Hepatic stellate cell (primary cell): ENCODE measurements around the gene MBOAT2.
"Not testable (repeated sequence)": the region's sequence is repeated elsewhere in the genome, so short reads cannot be mapped to it uniquely, and the experiment has no call there.

ENCODE experiments used
- DNase-seq: peaks from one replicate; pipeline ENCODE4 v3.0.0; 2011; ENCODE audit warnings: low spot score

The MBOAT2 gene

DNA sequence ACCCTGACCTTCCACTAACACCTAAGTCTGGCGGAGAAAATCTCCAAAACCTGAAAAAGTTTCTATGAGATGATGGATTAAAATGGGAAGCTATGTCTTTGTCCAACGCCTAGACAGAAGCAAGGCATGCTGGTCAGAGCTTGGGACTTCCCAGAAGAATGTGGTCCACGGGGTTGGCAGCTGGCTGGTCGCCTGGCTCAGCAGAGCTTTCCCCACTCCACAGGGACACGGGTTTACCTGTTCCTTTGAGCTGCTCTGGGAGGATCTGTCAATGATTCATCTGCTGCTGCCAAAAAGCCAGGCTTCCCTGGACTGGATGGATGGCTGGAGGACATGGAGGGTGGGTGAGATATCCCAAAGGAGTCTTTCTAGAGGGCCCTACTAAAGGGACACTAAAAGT lies 10.8 kb downstream of the MBOAT2 start:
- DNase-seq: no peak

DNA sequence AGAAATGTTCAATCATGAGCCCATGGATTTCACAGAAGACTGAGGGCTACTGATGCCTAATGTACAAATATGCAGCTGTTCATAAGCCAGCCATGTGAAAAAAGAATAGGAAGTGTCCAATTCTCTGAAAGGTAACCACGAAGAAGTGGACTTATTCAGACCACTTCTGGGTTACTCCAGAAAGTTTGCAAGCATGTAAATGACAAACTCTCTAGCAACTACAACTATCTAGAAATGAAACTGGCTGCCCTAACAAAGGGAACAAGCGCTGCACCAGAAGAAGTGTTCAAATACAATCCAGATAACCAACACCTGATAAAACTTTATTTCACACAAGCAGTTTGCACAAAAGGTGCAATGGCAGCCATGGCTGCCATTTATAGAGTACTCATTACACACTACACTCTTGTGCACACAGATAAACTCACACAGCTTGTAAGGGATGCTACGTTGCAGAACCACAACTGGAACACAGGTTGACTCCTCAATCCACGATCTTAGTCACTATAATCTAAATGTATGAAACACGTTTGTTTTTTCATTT lies 13.9 kb downstream of the MBOAT2 start:
- no peak for DNase-seq

DNA sequence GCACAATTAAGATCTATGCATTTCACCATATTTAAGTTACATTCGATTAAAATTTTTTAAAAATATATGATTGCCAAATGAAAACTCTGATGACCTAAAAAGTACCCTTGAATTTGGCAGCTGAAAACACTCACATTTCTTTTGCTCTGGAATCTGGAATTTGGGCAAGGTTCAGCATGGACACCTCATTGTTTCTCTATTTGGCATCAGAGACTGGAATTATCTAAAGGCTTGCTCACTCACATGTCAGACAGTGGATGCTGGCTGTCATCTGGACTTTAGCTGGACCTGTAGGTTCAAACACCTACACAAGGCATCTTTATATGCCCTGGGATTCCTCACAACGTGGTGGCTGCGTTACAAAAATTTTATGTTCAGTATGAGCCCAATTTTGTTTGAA lies 16.1 kb downstream of the MBOAT2 start:
- no peak for DNase-seq

DNA sequence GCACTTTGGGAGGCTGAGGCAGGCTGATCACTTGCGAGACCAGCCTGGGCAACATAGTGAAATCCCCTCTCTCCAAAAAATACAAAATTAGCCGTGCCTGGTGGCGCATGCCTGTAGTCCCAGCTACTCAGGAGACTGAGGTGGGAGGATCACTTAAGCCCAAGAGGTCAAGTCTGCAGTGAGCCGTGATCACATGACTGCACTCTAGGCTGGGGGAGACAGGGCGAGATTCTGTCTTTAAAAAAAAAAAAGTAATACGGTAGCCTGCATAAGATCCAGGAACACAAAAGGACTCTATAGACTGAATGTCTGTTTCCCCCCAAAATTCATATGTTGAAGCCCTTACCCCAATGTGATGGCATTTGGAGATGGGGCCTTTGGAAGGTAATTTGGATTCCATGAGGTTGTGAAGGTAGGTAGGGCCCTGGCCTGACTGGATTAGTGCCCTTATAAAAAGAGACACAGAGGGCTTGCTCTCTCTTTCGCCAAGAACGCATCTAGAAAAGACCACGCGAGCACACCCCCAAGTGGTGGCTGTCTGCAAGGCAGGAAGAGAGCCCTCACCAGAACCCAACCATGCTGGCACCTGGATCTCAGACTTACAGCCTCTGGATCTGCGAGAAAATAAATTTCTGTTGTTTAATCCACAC lies 17.0 kb downstream of the MBOAT2 start:
- no peak for DNase-seq

DNA sequence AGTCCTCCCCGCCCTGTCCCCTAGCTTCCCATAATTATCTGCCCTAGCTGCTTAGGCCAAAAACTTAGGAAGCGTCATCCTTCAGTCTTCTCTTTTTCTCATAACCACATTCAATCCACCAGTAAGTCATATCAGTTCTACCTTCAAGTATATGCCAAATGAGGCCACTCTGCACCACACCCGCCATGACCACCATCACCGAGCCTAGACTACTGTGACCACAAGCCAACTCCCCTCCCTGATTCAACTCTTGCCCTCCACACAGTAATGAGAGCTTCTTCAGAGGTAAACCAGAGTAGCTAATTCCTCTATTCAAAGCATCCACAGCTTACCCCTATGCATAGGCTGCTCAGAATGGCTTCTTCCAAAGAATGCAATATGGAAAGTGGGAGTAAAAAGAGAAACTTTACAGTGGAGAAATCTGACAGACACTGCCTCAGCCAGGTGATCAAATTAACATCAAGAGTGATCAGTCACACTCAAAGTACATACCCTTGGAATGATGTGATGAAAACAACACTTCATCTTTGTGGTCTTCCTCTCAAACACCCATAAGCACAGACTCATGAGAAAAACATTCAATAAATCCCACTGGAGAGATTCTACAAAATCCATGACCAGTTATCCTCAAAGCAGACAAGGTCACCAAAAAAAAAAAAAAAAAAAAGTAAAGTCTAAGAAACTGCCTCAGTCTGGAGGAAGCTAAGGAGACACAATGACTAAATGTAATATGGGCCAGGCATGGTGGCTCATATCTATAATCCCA lies 17.7 kb downstream of the MBOAT2 start:
- no peak for DNase-seq

DNA sequence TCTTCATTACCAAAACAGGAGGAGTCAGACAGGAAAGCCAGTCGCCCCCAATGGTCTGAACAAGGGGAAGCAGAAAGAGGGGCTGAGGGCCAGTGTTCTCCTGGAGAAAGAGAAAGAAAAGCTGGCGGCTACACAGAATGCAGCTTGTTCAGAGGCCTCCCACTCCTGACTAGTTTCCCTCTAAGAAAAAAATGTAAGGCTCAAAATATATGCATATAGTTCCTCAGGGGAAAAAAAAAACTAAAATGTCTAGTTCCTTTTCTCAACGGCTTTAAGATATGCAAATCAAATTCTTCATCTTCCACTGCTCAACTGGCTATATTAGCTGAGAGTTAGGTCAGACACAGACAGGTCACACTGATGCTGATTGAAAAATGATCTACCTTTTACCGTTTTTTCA lies 18.6 kb downstream of the MBOAT2 start:
- no peak for DNase-seq

DNA sequence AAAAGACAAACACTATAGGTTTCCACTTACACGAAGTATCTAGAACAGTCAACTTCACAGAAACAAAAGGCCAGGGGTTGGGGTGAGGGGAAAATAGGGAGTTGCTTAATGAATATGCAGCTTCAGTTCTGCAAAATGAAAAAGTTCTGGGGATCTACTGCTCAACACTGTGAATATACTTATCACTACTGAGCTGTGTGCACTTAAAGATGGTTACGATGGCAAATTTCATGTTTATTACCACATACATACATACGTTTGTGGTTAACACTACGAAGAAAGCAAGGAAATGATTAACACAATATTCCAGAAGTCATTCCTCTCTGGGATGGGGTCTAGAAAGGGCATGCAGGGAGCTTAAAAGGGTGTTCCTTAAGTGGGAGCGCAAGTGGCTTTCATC lies 19.3 kb downstream of the MBOAT2 start:
- DNase-seq: no peak

DNA sequence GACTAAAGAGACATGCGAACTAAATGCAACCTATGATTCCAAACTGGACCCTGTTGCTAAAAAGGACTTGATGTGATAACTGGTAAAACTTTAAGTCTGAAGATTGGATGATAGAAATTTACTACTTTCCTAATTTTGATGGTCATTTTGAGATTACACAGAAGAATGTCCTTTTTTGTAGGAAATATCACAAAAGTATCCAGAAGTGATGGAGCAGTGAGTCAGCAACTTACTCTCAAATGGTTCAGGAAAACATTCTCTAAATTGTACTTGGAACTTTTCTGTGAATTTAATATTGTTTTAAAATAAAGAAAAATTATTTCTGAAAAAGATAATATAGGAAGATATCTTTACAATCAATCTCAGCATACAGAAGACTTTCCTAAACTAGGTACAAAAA lies 19.9 kb downstream of the MBOAT2 start:
- no peak for DNase-seq

DNA sequence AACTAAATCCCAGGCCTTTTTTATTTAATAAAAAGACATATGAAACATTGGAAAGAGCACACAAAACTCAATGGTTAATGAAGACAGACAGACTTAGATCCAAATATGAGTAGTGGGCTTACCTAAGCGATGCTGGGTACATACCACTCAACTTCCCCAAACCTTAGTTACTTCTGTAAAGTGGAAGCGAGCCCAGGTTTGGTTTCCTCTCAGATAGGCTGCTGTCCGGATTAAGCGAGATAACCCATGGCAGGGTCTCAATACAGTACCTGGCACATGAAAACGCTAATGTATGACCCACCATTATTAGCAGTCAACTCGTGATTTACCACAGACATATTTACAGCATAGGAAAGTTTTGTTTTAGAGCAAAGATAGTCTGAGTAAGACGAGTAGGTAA lies 21.6 kb downstream of the MBOAT2 start:
- no peak for DNase-seq

DNA sequence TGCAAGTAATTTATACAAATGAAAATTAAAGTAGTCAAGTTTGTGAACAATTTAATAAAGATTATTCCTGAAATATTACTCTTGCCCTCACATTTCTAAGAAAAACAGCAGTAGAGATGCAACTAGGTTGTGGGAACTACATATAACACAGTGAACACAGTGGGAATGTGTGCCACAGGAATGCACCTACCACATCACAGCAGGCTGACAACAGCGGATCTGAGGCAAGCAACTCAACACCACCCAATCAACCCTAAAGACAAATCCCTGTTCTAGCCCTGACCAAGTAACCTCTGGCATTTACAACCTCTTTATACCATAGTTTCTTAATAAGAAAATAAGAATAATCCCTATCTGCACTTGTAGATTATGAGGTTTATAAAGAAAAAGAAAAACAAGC lies 23.4 kb downstream of the MBOAT2 start:
- no peak for DNase-seq

DNA sequence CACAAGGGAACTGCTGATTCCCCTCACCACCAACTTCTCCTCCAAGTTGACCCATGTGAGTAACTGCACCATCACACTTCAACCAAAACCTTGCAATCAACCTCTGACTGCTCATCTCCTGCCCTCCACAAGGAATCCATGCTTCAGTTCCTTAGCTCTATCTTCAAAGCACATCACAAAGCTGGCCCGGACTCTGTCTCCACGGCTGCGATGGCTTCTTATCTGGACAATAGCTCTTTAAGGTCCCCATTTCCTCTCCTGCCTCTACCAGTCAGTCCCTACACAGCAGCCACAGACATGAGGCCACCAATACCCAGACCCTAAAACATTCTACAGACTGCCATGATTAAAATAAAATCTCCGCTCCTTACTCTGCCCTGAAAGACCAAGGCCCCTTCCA lies 25.7 kb downstream of the MBOAT2 start:
- DNase-seq: no peak

DNA sequence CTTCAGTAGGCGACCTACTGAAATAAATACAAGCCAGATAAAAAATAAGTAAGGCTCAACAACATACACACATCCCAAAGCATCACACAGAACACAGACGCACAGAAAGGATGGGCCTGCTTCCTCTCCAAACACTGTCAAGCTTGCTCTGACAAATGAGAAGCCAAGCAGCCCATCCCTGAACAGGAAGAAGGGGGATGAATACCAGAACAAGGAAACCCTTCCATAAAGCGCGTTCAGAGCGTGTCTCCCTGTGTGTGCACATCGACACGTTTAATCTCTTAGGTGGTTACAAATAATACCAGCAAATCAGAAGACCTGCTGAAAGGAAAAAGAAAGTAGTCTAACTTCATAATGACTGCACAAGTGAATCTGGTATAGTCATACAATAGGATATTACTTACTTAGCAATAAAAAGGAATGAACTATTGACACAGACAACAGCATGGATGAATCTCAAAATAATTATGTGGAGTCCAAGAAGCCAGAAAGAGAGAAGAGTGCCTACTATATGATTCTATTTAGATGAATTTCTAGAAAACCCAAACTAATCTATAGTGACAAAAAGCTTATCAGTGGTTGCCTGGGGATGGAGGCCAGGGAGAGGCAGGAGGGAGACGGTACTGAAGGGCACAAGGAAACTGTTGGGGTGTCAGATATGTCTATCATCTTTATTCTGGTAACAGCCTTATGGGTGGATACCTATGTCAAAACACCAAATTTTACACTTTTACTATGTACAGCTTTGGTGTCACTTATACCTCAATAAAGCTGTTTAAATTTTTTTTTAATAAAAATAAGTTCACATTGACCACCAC lies 26.8 kb downstream of the MBOAT2 start:
- no peak for DNase-seq

DNA sequence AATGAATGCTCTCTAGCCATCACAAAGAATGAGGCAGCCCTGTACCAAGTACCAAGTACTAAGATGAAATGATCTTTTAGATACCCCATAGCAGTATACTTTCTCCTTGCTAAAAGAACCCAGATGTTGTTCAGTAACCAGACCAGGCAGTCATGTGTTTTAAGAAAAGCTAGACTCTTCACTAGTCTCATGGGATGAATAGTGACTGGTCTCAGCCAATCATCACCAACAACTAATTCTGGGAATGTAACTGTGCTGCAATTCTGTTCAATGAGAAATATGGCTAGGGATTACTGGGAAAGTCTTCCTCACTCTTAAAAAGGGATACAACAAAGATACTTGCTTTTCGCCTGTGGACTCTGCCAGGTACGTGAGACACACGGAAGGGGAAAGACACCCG lies 29.5 kb downstream of the MBOAT2 start:
- no peak for DNase-seq

DNA sequence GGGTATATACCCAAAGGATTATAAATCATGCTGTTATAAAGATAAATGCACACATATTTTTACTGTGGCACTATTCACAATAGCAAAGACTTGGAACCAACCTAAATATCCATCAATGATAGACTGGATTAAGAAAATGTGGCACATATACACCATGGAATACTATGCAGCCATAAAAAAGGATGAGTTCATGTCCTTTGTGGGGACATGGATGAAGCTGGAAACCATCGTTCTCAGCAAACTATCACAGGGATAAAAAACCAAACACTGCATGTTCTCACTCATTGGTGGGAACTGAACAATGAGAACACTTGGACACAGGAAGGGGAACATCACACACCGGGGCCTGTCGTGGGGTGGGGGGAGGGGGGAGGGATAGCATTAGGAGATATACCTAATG lies 30.5 kb downstream of the MBOAT2 start:
- DNase-seq: not testable (repeated sequence)

DNA sequence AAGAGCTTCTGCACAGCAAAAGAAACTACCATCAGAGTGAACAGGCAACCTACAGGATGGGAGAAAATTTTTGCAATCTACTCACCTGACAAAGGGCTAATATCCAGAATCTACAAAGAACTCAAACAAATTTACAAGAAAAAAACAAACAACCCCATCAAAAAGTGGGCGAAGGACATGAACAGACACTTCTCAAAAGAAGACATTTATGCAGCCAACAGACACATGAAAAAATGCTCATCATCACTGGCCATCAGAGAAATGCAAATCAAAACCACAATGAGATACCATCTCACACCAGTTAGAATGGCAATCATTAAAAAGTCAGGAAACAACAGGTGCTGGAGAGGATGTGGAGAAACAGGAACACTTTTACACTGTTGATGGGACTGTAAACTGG lies 30.9 kb downstream of the MBOAT2 start:
- not testable (repeated sequence) for DNase-seq

DNA sequence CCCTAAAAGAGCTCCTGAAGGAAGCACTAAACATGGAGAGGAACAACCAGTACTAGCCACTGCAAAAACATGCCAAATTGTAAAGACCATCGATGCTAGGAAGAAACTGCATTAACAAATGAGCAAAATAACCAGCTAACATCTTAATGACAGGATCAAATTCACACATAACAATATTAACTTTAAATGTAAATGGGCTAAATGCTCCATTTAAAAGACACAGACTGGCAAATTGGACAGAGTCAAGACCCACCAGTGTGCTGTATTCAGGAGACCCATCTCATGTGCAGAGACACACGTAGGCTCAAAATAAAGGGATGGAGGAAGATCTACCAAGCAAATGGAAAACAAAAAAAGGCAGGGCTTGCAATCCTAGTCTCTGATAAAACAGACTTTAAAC lies 34.1 kb downstream of the MBOAT2 start:
- not testable (repeated sequence) for DNase-seq

DNA sequence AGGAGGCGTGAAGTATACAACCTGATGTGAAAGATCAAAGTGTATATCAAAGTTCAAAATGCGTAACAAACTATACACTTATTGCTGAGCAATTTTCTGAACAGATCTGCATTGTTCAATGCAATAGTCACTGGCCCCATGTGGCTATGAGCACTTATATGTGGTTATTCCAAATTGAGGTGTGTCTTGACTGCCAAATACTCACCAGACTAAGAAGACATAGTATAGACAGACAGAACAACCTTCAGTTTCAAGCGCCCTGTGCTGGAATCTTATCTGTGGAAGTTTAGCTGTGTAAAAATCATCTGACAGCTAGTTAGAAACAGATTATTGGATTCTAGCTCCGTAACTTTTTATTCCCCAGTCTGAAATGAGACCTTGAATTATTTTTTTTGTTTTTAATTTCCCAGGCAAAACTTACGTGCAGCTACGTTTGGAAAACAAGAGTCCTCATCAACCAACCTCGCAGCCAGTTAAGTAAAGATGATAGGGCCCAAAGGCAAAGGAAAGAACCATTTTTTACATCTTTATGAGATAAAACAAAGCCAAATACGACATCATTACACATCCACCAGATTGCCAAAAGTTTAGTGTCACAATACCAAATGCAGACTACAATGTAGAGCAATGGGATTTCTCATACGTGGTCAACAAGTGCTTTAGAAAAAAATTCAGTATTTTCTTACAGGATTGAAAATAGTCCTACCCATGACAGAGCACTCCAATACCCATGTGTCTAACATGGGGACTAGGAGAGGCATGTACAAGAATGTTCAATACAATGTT lies 37.2 kb downstream of the MBOAT2 start:
- no peak for DNase-seq

DNA sequence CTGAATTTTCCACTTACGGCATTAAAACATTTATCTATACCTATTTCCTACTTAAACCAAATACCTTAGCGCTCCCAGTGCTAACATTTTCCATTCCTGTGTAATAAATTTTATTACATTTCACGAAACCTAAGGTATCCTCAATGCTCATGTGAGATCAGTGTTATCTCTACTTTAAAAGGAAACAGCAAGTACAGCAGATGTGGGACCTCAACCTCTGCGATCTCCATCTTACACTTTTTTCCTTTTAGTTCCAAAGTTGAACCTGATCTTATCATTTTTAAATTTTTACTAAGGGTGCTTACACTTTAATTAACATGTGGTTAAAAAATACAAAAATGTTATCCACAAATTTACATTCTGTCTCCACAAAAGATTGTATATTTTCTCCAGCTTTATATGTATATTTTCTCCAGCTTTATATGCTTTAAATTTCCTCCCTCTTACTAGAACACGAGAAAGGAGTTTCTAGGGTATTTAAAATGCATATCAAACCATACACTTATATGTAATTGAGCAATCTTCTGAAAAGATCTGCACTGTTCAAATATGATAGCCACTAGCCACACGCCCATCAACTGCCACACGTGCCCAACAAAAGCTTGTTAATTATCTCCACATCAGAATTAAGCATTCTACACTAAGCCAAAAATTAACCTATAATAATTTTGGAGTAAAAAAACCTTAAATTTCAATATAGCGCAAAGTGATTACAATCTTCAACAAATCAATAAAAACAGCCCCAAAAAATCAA lies 38.1 kb downstream of the MBOAT2 start:
- no peak for DNase-seq

DNA sequence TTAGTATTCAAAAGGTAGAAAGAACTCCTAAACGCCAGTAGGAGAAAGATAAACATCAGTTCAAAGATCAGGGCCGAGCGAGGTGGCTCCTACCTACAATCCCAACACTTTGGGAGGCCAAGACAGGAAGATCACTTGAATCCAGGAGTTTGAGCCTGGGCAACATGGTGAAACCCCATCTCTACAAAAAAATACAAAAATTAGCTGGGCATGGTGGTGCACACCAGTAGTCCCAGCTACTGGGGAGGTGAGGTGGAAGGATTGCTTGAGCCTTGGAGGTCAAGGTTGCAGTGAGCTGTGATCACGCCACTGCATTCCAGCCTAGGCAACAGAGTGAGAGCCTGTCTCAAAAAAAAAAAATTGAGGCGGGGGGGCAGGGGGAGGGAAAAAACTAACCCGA lies 40.6 kb downstream of the MBOAT2 start:
- no peak for DNase-seq

DNA sequence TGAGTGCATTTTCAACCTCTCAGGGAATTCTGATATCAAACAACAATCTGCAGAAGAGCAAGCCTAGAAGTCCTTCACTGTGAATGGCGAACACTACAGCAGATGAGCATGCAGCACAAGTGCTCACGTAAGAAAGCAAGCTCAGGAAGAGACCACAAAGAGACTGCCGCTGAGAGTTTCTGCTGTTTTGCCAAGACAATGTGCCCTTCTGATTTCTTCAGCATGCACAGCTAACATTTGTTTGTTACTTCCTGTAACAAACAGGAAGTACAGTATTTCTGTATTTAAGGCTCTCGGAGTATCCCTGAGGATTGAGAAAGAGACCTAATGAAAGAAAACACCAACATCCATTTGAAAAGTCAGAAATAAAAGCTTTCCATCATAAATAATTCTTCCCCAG lies 45.9 kb downstream of the MBOAT2 start:
- no peak for DNase-seq

DNA sequence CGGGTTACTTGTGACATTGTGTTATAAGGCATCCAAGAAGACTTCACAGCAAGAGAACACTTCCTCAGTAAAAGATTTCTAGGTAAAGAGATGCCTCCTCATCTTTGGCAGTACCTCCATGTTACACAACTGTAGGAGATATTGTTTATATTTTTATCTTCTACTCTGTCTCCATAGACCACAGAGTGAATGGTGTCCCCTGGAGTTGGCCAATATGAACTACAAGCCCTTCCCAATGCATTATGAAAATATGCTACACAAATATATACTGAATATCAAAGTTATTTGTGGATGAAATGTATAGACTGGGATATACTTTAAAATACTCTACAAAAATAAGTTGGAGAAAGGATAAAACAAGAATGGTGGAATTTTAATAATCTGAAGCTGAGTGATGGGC lies 46.7 kb downstream of the MBOAT2 start:
- no peak for DNase-seq
